Body of pancreas (tissue), 4 donors: ENCODE data around the gene AJM1. TPM values are rescaled to one million over a fixed set of nuclear protein-coding genes. Genes with fewer than 3 reads are reported as not detected.
"Not testable (repeated sequence)": the region's sequence is repeated elsewhere in the genome, so short reads cannot be mapped to it uniquely, and the experiment has no call there.

ENCODE experiments used
- ATAC-seq: fragments of 150-250 bp; one replicate; pipeline ENCODE4 v1.9.1; 2016
- DNase-seq, 4 donors: peaks; one replicate each; pipeline ENCODE4 v3.0.0-alpha.2; 2019
- H3K27ac ChIP-seq, 4 donors: fragments of 200-600 bp; sonication (generic); 1 replicate in 3 of 4; 2 replicates in 1 of 4; pipeline versions ENCODE4 v1.5.1 to v1.6.1; 2016 to 2019; ENCODE audit warnings: mild to moderate bottlenecking in 1 of 4, mixed read lengths in 1 of 4, moderate library complexity in 1 of 4
- H3K27me3 ChIP-seq, 2 donors: fragments of 200-600 bp; sonication (generic); one replicate each; pipeline ENCODE4 v1.6.0; 2016; ENCODE audit warnings: mild to moderate bottlenecking in 1 of 2
- H3K36me3 ChIP-seq, 2 donors: fragments of 200-600 bp; sonication (generic); replicated peaks in 1 of 2; 2 replicates each; pipeline ENCODE4 v1.5.1; 2016; ENCODE audit warnings: low read depth in 2 of 2; ENCODE audit not compliant: insufficient read depth in 1 of 2
- H3K4me1 ChIP-seq: fragments of 200-600 bp; sonication (generic); one replicate; pipeline ENCODE4 v1.6.0; 2016
- H3K4me3 ChIP-seq, 2 donors: fragments of 200-600 bp; sonication (generic); 1 replicate in 1 of 2; 2 replicates in 1 of 2; pipeline ENCODE4 v1.5.1; 2016 to 2019
- H3K9me3 ChIP-seq, 3 donors: fragments of 200-600 bp; sonication (generic); 1 replicate in 2 of 3; 2 replicates in 1 of 3; pipeline ENCODE4 v1.5.1; 2016
- CTCF ChIP-seq, 7 experiments: fragments of 450-650 bp in 4 of 7; fragments of 200-600 bp in 3 of 7; sonication (generic) in 3 of 7; IDR thresholded peaks; one replicate each; pipeline ENCODE4 v1.5.1; 2016 to 2019; ENCODE audit warnings: antibody characterized with exemption in 7 of 7
- POLR2A ChIP-seq, 3 donors: fragments of 450-650 bp; IDR thresholded peaks; one replicate each; pipeline ENCODE4 v1.6.1; 2016; ENCODE audit warnings: antibody characterized with exemption in 3 of 3, mild to moderate bottlenecking in 2 of 3
- WGBS, 2 donors: methylation state at CpG; one replicate each; pipeline ENCODE4 v1.1.5; 2017; 5-methylcytosine and 5-hydroxymethylcytosine counted together
- intact Hi-C: fragments of 100-400 bp; cut with DNase I; formaldehyde crosslinking; loops from one replicate; pipeline ENCODE4 v1.15.1; 2023
- total RNA-seq, 2 donors: library from RNA; depleted of rRNA; stranded (reverse); fragments of >200 nt; gene quantifications; one replicate each; pipeline ENCODE4 v1.1.0, GENCODE V29; 2016

Gene AJM1
- total RNA-seq, 2 donors from 2014 or later: 5.2 to 13.2 TPM

GRCh38 chr9:136839229-136840139 is 2.8 kb upstream of the AJM1 start:
- no peak overlapping the region for H3K4me3 ChIP-seq
- H3K36me3 ChIP-seq: no peaks in the 10 kb centered on the region
- peaks cover 45% of the 10 kb centered on the region for H3K4me1 ChIP-seq
- intact Hi-C loops: no loop called here
- peak overlapping the region in 2 of 4 donors; percentile 76 to 89 for H3K27ac ChIP-seq
- no peak for TF ChIP-seq POLR2A (IDR thresholded peaks at IDR 0.05)
- TF ChIP-seq CTCF (IDR thresholded peaks at IDR 0.05): no peak
- WGBS, 2 donors: 88 to 97% methylated on average over 9 to 36 of the region's 36 CpGs
- ATAC-seq: no peak
- no peak for DNase-seq
- no peaks in the 10 kb centered on the region for H3K27me3 ChIP-seq
- no peaks in the 10 kb centered on the region for H3K9me3 ChIP-seq

- Histone ChIP-seq H3K4me3 (no peak overlapping the region), H3K9me3 (no peaks in the 10 kb centered on the region), H3K36me3 (no peaks in the 10 kb centered on the region), H3K27ac (peak overlapping the region; percentile 73 to 89 (median 76)), H3K27me3 (no peaks in the 10 kb centered on the region), H3K4me1 (peaks cover 45% of the 10 kb centered on the region)
- ATAC-seq (no peak), DNase-seq (no peak)
- no peak for TF ChIP-seq POLR2A (IDR thresholded peaks at IDR 0.05)
- no peak for TF ChIP-seq CTCF (IDR thresholded peaks at IDR 0.05)
- intact Hi-C loops: no loop called here
- WGBS, 2 donors: 76% methylated on average over 19 to 31 of the region's 32 CpGs
Observed at GRCh38 chr9:136840140-136840876, 2.0 kb upstream of the AJM1 start.

GRCh38 chr9:136840877-136841645 is 1.2 kb upstream of the AJM1 start:
- 37 to 68% methylated on average over 10 to 28 of the region's 28 CpGs for WGBS, 2 donors
- TF ChIP-seq CTCF (IDR thresholded peaks at IDR 0.05) (peak in 1 of 7 experiments; percentile 7), POLR2A (IDR thresholded peaks at IDR 0.05) (peak in 2 of 3 donors; percentile 43 to 45)
- peak overlapping the region; percentile 73 to 89 (median 76) for H3K27ac ChIP-seq
- no peaks in the 10 kb centered on the region for H3K27me3 ChIP-seq
- peaks cover 45% of the 10 kb centered on the region for H3K4me1 ChIP-seq
- no peak overlapping the region for H3K4me3 ChIP-seq
- intact Hi-C loops: no loop called here
- DNase-seq: peak; percentile 82 to 96 (median 94)
- ATAC-seq: peak; percentile 70
- no peaks in the 10 kb centered on the region for H3K9me3 ChIP-seq
- no peaks in the 10 kb centered on the region for H3K36me3 ChIP-seq

GRCh38 chr9:136841646-136842379 is 465 bp upstream of the AJM1 start:
- peak; percentile 42 to 75 (median 60) for DNase-seq
- H3K27me3 ChIP-seq, intact Hi-C loops, H3K9me3 ChIP-seq, H3K36me3 ChIP-seq, H3K4me3 ChIP-seq: not testable (repeated sequence)
- peak overlapping the region; percentile 73 to 89 (median 76) for H3K27ac ChIP-seq
- H3K4me1 ChIP-seq: peaks cover 50% of the 10 kb centered on the region
- peak; percentile 12 for ATAC-seq
- 19 to 33% methylated on average over 3 to 16 of the region's 16 CpGs for WGBS, 2 donors

GRCh38 chr9:136843159-136843800 is 1.0 kb downstream of the AJM1 start:
- peak overlapping the region; percentile 34 to 89 (median 72) for H3K27ac ChIP-seq

More at GRCh38 chr9:136843159-136843800, 1.0 kb downstream of the AJM1 start:
- H3K4me3 ChIP-seq, H3K9me3 ChIP-seq, H3K36me3 ChIP-seq, ATAC-seq, DNase-seq, intact Hi-C loops, H3K27me3 ChIP-seq: not testable (repeated sequence)
- 0 to 10% methylated on average over 2 to 21 of the region's 21 CpGs for WGBS, 2 donors
- peaks cover 56% of the 10 kb centered on the region for H3K4me1 ChIP-seq
